SIG-M5 treated with dmso at 0.1 percent for 504 hours (cell line): ENCODE results near the gene TEAD1.
A peak's percentile ranks its signal among the peaks of the same experiment; 100 is the strongest.

Source experiments
- DNase-seq: peaks from one replicate; lab custom pipeline; 2025; ENCODE audit not compliant: unreplicated experiment; lab: John Stamatoyannopoulos, UW

TEAD1 gene

DNA sequence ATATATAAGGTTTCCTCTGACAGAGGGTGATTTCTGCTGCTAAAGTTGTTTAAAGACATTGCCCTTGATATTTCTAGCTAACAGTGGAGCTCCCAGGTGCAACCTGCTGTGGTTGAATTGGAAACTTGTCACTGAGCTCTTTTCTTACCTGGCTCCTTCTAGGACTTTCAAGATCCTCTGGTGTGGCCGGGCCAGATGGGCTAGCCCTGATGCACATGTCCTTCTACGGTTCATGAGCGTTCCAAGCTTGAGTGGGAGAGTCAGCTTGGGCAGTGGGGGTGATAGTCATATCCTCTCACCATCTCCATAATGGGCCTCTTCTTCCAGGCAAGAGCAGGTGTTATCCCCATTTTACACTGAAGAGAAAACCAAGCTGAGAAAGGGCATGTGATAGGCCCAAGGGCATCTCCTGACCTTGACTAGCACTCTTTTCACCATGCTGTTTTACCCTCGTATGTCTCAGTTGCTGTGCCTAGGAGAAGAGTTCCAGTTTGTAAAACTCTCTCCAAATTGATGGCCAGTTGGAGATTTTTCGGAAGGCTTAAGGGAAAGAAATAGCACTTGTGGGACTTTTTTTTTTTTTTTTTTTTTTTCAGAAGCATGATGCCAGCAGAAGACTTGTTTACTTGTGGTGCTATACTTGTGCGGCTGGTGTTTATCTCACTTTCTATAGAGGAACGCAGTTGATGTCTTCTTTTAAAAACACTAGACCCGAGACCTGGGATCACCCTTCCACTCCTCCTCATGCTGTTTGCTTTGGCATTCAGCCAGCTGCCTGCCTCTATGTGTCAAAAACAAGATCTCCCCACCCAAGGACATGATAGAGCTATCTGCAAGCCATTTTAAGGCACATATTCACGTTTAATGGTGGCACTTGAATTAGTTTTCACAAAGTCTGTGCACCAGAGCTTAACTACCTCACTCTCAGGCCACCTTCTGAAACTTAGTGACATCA, 32.6 kb downstream of the TEAD1 start:
- no peak for DNase-seq

DNA sequence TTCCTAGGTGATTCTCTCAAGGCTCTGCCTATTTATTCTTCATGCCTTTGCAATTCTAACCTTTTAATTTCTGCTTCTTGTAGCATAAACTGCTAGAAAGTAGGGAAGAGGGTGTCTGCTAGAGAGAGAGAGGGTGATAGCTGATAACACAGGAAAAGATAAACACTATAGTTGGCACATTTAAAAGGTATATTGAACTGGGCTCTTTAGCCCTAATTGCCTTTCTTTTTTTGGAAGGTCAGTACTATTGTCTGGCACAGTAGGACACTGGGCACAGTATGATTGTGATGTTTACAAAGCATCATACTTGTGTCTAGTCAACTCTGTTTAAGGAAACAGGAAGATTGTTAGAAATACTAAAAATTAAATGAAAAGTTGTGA, 33.3 kb downstream of the TEAD1 start:
- no peak for DNase-seq

DNA sequence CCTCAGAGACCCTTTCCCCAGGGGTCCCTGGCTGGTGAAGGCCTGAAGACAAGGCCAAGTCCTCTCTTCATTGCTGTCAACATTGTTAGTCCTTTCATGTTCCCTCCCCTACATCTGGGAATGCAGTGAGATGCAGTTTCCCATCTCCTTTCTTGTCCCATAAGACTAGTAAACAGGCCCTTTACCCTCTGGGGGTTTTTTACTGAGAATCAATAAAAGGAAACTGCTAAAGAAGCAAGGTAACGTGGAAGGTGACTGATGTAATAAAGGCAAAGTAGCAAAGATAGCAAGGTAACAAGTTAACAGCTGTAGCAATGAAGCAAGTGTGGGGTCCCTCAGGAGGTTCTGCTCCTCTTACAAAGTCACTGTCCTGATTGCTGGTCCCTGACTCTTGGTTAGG, 37.3 kb downstream of the TEAD1 start:
- DNase-seq = no peak

DNA sequence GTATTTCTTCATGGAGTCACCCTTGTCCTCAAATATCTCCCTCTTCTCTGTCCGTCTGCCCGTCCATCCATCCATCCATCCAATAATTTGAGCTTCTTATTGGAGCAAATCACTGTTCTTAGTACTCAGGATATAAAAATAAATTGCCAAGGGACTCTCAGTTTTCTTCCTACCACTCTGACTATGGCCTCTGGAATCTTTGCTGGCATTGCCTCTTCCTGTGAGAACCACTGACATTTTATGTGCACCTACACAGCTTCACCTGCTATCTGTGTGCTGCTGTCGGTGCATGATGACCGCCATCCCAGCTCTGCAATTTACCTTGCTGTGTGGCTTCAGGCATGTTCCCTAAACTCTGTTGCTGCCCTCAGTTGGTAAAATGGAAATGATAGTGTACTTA, 37.9 kb downstream of the TEAD1 start:
- DNase-seq = no peak

DNA sequence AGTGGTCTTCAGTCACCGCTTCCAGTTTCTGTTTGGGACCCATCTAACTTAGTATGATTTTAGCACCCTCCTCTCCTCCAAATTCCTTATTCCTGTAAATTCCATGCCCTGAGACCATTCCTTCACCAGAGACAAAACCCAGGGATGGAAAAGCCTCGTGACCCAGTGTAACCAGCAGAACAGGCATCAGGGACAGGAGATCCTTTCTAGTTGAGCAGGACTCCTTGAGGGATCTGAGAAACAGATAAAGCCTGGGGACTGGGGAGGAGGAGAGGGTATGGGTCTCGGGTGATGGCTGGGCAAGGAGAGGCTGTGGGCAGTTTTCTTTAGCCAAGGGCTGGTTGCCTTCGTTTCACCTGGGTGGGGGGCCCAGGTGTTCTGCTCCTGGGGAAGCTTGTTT, 40.9 kb downstream of the TEAD1 start:
- no peak for DNase-seq

DNA sequence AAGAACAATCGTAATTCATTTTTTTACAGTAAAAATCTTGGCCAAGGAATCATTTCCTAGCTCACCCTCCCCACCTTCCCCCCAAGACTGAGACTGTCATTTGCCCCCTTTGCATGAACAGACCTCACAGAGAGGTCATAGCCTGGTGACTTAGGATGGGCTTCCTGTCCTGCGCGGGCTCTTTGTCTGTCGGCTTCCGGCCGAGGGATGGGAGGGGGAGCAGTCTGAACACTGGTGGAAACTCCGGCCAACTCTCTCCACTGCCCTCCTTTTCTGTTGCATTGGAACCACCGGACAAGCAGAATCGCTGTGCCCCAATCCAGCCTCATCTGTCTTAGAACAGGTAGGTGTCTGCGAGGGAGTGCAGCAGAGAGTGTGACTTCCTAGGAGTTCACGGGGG, 41.7 kb downstream of the TEAD1 start:
- DNase-seq = no peak

DNA sequence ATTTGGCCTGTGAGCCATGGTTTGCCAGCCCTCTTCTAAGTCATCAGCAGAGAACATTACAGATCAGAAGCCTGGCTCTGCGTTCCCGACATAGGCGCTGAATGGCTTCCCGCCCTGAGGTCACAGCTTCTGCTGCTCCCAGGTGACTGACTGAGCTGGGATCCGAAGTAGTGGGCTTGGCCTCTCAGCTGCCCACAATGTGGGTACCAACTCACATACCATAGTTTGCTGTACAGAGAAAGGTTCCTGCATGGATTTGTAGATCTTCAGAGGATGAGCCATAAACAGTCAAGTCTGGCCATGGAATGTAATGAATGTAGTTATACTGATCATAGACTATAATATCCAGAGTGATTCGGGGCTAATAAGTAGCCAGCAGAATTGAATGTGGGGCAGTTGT, 42.6 kb downstream of the TEAD1 start:
- no peak for DNase-seq

DNA sequence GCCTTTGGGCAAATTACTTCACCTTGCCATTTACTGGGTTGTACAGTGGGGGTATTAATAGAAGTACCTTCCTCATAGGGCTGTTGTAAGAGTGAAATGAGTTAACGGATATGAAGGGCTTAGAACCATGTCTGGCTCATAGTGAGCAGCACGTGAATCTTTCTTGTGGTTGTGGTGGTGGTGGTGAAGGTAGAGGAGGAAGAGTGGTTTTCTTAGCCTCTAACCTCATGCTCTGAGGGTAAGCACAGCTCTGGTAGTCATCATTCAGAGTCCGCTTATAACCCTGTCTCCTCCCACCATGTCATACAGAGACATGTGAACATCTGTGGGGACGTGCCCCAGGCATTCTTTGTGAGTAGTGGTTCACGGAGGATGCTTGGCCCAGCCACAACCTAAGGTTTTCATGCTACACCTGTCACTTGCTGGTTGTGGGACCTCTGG, 43.6 kb downstream of the TEAD1 start:
- DNase-seq = no peak

DNA sequence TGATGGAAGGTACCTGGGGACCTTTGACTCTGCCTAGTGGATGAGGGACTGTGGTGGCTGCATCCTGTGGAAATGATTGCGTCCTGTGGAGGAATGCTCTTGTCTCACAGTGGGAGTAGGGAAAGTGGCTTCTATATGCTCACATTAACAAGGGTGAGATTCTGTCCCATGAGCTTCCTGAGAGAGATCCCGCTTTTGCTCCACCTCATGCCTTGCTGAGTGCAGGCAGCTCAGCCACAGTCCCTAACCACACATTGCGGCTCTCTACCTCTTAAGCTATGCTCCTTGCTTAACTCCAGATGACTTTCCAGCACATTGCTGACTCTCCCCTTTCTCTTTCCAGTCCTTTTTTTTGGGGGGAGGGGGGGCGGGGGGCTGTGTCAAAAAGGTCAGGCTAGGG, 45.0 kb downstream of the TEAD1 start:
- no peak for DNase-seq

DNA sequence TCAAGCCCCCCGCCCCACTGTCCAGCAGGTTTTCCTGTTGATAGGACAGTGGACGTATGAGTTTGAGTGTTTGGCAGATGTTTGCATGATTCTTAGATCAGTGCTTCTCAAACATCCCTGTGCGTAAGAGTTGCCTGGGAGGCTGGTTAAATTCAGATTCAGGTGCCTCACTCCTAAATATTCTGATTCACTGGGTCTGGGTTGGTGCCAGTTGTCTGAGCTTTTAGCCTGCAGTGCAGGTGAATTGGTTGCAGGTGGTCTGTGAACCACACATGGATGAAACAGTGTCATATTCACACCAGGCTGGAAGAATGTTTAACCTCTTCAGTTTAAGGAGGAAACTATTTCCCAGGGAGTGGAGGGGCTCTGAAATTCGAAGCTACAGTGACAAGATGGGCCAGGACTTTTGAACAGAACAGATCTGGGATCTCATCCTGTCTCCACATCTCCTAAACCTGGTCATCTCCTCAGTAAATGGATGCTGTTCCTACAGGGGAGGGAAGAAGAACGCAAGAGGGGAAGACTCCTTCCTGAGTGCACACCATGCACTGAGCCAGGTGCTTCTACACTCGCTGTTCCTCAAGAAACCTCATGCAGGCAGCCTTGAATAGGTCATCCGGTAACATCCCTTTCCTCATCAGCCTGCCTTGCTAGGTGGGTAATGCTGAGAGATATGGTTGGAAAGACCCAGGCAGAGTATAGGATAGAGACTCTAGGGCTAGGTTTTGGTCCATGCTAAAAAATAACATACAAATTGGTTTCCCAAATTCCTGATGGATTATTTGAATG, 47.8 kb downstream of the TEAD1 start:
- no peak for DNase-seq

DNA sequence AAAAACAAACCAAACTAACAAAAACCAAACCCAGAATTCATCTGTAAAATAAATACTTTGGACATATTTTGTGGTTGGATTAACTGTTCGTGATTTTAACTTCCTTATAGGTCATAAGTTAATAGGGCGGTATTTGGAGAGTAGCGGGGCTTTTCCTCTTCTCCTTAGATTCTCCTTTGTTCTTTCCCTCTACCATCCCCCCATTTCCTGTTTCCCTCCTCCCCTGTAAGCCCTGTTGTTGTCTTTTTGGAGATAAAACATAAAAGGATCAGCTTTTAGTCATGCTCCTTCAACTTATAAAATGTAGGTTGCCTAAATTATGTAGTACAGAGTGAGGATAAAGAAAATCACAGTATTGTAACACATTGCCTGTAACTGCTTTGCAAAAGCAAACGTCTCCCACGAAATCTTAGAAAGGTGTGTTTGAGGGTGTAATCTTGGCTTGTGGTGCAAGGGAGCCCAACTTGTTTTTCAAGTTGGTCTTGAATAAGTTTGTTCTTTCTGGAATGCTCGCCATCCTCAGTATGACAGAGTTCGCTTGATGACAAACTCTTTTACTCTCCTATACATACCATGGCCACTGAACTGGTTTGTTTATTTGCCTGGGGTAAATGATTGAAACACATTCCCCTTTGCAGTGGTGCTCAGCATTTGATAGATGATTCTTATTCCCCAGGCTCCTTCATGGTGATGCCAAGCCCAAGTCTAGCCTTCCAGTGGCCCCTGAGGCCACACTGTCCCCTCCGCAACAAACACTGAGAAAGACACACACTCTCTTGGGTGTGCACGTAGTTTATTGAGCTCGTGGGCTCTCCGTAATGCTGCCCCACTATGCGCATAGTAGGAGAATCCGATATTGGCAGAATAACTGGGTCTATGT, 49.4 kb downstream of the TEAD1 start:
- peak; percentile 59 for DNase-seq

DNA sequence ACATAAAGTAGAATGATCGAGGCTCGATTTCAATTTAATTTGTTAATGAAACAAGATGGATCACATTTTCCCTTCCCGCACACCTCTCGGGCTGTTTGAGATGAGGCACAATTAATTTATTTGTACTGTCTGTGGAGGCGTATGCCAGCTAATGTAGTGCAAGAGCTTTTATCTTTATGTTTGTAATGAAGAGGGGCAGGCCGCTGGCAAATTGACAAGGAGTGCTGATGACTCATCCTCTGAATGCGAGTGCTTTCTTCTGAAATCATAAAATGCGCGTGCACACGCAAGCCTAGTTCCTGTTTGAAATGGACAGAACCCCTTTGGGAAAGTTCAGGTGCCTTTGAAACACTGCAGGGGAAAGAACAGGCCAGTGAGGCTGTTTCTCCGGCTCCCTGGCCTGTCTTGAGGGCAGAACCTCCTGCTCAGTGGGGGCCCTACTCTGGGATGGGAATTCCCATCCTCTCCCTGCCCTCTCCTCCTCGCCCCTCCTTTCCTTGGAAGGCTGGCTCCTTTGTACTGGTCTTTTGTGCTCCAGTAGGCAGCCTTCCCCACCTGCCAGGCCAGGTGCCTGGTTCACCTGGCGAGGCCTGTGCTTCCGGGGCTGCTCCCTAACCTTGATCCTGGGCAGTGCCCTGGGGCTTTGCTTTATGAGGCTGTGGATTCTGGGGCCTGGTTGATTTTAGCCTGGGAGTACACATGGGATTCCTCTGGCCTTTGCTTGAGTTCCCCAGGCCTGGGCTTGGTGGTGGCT, 50.3 kb downstream of the TEAD1 start:
- DNase-seq = peak; percentile 20

DNA sequence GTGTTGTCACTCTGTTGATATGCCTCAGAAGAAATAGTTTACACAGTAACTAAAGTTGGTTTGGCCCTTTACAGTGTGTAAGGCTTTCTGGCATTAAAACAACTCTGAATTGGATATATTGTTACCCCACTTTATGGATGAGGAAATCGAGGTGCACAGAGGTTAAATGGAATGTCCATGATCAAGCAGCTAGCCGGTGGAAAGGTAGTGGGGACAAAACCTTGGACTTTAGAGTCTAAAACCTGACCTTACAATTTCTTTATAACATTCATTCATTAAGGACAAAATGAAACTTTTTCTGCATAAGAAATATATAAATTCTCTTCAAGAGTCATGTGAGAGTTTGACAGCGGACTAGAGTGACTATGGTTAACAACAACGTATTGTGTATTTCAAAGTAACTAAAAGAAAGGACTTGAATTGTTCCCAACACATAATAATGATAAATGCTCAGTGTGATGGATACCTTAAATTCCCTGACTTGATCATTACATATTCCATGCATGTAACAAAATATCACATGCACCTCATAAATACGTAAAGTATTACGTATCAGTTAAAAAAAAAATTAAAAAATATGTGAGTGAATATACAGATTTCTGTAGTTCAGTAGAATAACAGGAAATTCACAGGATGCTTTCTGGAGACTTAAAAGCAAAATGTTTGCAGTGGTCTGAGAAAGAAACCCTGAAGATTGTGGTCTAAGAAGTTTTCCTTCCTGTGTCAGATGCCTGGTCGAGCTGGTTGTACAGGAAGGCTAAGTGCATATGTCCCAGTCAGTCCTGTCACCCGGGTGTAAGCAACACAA, 51.0 kb downstream of the TEAD1 start:
- peak; percentile 3 for DNase-seq

DNA sequence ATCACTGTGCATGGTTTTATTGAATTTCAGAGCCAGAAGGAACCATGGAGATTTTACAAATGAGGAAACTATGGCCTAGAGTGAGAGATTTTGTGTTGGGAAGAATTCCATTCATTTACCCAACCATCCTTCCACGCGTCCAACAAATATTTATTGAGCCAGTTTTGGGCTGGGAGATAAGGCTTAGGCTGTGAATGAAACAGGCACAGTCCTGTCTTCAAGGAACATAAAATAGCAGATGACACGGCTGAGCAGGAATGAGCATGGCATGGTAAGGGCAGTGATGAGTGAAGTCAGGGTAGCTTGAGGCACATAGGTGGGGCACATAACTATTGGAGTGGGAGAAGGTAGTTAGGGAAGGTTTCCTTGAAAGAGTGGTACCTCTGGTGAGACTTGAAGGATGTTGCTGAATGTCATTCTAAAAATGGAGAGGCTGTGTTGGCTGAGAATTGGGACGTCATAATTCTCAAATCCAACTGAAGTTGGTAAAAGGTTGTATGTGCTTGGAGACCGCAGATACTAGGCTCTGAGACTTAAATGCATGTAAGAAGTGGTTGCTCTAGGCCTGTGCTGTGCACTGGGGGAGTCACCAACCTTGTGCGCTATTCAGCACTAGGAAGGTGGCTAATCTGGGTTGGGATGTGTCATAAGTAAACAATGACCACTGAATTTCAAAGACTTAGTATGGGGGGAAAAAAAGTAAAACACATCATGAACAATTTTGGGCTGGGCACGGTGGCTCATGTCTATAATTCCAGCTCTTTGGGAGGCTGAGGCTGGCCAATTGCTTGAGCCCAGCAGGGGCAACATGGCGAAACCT, 51.9 kb downstream of the TEAD1 start:
- no peak for DNase-seq

DNA sequence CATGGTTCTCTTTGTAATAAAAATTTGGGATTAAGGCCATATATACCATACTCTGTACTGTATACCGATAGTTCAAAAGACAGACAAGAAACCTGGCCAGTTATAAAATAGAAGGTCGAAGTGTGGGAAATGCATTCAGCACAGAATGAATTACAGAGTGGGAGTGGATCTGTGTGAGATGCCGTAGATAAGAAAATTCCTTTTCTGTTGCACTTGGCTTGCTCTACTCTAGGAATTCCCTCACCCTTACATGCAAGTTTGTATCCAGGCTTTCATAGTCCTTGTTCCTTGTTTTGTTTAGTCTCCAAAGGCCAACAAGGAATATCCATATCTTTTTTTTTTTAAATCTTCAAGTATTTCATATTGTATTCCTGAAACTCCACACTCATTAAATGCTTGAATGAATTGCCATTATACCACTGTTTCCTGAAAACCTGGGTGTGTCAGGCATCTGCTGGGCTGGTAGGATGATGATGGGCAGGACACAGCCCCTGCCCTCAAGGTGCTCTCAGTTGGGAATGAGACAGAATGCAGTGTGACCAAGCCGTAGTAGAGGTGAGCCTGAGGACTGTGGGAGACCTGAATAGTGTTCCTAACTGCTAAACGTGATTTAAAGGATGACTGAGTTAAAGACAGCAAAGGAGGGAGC, 53.5 kb downstream of the TEAD1 start:
- DNase-seq = no peak

DNA sequence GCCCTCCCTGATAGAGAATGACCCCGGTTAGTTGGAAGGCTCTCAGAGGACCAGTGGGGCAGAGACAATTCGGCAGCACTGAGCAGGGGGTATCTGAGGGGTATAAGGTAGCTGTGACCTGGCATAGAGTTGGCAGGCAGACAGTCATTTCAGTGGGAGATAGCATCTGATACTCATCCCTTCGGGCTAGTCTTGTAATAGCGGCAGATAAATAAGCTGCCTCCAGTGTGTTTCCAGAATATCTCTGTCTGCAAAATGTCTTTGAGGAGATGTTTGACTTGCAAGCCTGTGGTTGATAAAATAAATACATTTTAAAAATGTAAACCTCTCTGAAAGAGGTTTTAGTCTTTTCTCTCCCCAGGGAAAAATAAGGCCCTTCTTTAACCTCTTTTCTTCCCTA, 54.2 kb downstream of the TEAD1 start:
- DNase-seq = no peak

DNA sequence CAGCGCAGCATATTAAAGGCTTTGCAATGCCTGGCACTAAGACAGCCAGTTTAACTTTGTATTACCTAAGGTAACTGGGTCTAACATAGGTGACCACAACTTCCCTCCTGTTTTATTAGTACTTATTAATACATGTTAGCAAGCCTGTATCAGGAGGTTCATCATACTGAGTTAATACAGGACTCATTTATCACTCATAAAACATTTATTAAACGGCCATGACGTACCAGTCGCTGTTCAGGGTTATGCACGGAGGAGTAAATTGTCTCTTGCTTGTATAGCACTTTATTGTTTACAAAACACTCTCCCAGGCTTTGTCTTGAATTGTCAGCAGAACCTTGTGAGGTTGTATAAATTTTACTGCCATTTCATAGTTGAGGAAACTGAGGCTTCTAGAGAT, 55.7 kb downstream of the TEAD1 start:
- no peak for DNase-seq

DNA sequence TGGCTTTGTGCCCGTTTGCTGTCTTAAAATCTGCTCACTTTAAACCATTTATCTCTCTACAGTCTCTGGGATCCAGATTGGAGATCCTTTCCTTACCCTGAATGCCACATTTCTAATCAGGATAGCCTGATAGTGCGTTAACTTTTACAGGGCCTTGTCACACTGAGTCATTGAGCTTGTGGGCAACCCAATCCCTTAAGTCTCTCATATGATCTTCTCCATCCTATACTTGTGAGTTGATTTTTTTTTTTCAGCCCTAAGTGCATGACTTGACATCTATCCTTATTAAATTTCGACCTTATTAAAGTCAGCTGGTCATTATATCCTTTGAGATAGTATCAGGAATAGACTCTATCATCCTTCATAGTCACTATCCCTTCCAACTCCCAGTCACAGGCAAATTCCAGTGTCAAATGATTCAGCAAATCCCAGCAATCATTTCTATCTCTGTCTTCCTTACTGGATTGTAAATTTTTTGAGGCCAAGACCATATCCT, 57.7 kb downstream of the TEAD1 start:
- DNase-seq = no peak
